AG04450 (cell line): ENCODE measurements around the gene HDAC2. TPM values are rescaled to one million over a fixed set of nuclear protein-coding genes. Genes with fewer than 3 reads are reported as not detected.

Experiments used
- CTCF ChIA-PET: fragments of 300-600, 350-600 bp; formaldehyde crosslinking; extraction: SDS; loops from one replicate; lab custom pipeline; 2022; ENCODE audit warnings: antibody characterized with exemption, inconsistent platforms; lab: Charles Lee
- POLR2A ChIA-PET: fragments of 350-600 bp; formaldehyde crosslinking; extraction: SDS; loops from one replicate; lab custom pipeline; 2021; ENCODE audit warnings: antibody characterized with exemption, inconsistent platforms; lab: Yijun Ruan, JAX
- DNase-seq: peaks from one replicate; pipeline ENCODE4 v3.0.0-alpha.2; 2011; ENCODE audit warnings: low read depth, low spot score
- H3K27ac ChIP-seq: one replicate; pipeline ENCODE4 v1.5.1; 2012; ENCODE audit warnings: low read depth, low read length, control low read depth
- H3K27me3 ChIP-seq: one replicate; pipeline ENCODE4 v1.6.0; 2012; ENCODE audit warnings: low read length; ENCODE audit not compliant: control insufficient read depth, insufficient read depth
- H3K4me3 ChIP-seq: 2 replicates; pipeline ENCODE4 v1.5.1; 2011; ENCODE audit warnings: mild to moderate bottlenecking, low read depth, low read length, control low read depth
- H3K9me3 ChIP-seq: 2 replicates; pipeline ENCODE4 v1.5.1; 2012; ENCODE audit warnings: low read length; ENCODE audit not compliant: control insufficient read depth, insufficient read depth
- polyA plus RNA-seq: library from polyadenylated mRNA; depleted of rRNA; stranded (reverse); fragments of >200 nt; gene quantifications from 2 replicates; pipeline ENCODE4 v1.2.3, GENCODE V29; 2011
- TF ChIP-seq, protein P1 (sequence below): IDR thresholded peaks from 2 replicates; pipeline ENCODE4 v1.5.1; 2011; ENCODE audit warnings: low read depth, low read length, control low read depth, inconsistent platforms

Gene HDAC2
- polyA plus RNA-seq, 1 experiment: 242 TPM

GRCh38 chr6:113968472-113968871, 2.5 kb downstream of the HDAC2 start:
- peak overlapping the region; percentile 90 for H3K4me3 ChIP-seq
- CTCF ChIA-PET: interaction anchor here (0.8 kb wide), 1 partner anchor 140 kb away, joined by 3 read pairs; no protein-coding TSS in a partner anchor
- POLR2A ChIA-PET: no interaction called here

DNA sequence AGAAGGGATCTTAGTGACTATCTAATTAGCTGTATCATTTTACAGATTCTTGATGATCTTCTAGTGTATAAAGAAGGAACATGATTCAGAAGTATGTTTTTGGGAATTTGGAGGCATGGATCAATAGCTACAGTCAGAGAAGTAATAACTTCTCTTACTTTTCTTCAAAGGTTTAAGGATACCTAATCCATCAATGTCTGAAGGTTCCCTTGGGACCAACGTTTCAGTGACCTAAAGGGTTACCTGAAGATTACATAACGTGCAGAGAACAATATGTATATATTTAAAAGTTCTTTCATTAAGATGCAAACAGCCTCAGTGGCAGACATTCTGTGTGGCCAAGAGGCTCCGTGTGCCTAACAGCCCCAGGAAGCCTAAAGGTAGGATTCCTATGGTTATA, 3.2 kb downstream of the HDAC2 start:
- Histone ChIP-seq H3K27ac (no peak overlapping the region), H3K27me3 (no peaks in the 10 kb centered on the region), H3K9me3 (no peaks in the 10 kb centered on the region; the same call in 1 of the 2 replicates), H3K4me3 (no peak overlapping the region)
- TF ChIP-seq, protein P1, sequence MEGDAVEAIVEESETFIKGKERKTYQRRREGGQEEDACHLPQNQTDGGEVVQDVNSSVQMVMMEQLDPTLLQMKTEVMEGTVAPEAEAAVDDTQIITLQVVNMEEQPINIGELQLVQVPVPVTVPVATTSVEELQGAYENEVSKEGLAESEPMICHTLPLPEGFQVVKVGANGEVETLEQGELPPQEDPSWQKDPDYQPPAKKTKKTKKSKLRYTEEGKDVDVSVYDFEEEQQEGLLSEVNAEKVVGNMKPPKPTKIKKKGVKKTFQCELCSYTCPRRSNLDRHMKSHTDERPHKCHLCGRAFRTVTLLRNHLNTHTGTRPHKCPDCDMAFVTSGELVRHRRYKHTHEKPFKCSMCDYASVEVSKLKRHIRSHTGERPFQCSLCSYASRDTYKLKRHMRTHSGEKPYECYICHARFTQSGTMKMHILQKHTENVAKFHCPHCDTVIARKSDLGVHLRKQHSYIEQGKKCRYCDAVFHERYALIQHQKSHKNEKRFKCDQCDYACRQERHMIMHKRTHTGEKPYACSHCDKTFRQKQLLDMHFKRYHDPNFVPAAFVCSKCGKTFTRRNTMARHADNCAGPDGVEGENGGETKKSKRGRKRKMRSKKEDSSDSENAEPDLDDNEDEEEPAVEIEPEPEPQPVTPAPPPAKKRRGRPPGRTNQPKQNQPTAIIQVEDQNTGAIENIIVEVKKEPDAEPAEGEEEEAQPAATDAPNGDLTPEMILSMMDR: no peak
- POLR2A ChIA-PET: no interaction called here
- CTCF ChIA-PET: no interaction called here
- DNase-seq: no peak

More at GRCh38 chr6:113968472-113968871, 2.5 kb downstream of the HDAC2 start:
- TF ChIP-seq, protein P1: no peak
- Histone ChIP-seq H3K27me3 (no peaks in the 10 kb centered on the region), H3K27ac (no peak overlapping the region), H3K9me3 (no peaks in the 10 kb centered on the region; the same call in 1 of the 2 replicates)
- DNase-seq: no peak

- TF ChIP-seq, protein P1: no peak
- ChIA-PET CTCF (interaction anchor here (0.7 kb wide), 1 partner anchor 148 kb away, joined by 3 read pairs; no protein-coding TSS in a partner anchor), POLR2A (no interaction called here)
- Histone ChIP-seq H3K27ac (no peak overlapping the region), H3K4me3 (no peak overlapping the region), H3K9me3 (no peaks in the 10 kb centered on the region), H3K27me3 (no peaks in the 10 kb centered on the region)
- DNase-seq: no peak
Observed at GRCh38 chr6:113960795-113961194, 10.2 kb downstream of the HDAC2 start.

DNA sequence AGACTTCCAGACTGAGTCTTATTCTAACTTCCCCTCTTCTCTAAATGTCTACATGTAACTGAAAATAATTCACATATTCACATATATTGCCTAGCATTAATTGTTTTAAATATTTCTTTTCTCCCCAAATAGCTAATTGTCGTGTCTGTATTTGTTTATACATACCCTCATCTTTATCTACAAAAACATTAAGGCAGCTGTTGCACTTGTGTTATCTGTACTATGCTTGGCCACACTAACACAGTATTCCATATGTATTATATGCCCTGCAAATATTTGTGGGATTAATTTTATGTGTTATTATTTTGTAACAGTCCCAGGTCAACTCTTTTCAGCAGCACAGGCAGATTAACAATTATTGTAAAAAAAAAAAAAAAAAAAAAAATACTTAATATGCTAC, 11.7 kb downstream of the HDAC2 start:
- no peak for DNase-seq
- Histone ChIP-seq H3K4me3 (no peak overlapping the region), H3K9me3 (no peaks in the 10 kb centered on the region), H3K27me3 (no peaks in the 10 kb centered on the region), H3K27ac (no peak overlapping the region)
- TF ChIP-seq, protein P1: no peak
- ChIA-PET CTCF (interaction anchor here (1.1 to 1.5 kb wide), 3 partner anchors 22 to 149 kb away, joined by 3 to 5 read pairs (median 5); no protein-coding TSS in a partner anchor), POLR2A (no interaction called here)

- ChIA-PET POLR2A (no interaction called here), CTCF (interaction anchor here (1.0 kb wide), 1 partner anchor 154 kb away, joined by 3 read pairs; no protein-coding TSS in a partner anchor)
- H3K27me3 ChIP-seq: no peaks in the 10 kb centered on the region
- H3K9me3 ChIP-seq: no peaks in the 10 kb centered on the region
- H3K27ac ChIP-seq: no peak overlapping the region
- no peak overlapping the region for H3K4me3 ChIP-seq
- no peak for DNase-seq
- TF ChIP-seq, protein P1: no peak
Observed at GRCh38 chr6:113954653-113955052, 16.3 kb downstream of the HDAC2 start.
